GM18520 (cell line): ENCODE measurements around the gene GRM7.

ENCODE experiments used
- ATAC-seq: cut with Tn5 transposase; IDR thresholded peaks from one replicate; pipeline ENCODE4 v1.9.1; 2021; ENCODE audit not compliant: unreplicated experiment

GRM7 gene

DNA sequence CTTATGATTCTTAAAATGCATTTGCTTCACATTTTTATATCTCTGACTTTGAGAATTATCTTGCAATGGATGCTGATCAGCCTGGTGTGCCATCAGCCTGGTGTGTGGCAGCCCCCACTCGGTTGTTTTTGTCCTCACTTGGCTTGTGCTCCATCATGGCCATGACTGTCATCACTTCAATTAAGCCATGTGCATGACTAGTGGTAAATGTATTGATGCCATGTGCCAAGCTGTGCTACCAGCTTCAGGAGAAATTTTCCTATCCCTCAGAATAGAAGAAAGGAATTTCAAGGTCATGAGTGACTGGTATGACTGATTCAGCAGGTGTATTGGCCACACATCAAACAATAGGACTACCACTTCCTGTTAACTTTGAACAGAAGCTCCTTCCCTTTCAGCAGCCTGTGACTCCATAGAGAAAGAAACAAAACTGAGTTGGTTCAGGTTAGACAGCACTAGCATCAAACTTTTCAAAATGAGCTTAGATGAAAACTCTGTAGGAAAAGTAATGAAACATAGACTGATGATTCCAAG lies 251.7 kb downstream of the GRM7 start:
- no peak for ATAC-seq

DNA sequence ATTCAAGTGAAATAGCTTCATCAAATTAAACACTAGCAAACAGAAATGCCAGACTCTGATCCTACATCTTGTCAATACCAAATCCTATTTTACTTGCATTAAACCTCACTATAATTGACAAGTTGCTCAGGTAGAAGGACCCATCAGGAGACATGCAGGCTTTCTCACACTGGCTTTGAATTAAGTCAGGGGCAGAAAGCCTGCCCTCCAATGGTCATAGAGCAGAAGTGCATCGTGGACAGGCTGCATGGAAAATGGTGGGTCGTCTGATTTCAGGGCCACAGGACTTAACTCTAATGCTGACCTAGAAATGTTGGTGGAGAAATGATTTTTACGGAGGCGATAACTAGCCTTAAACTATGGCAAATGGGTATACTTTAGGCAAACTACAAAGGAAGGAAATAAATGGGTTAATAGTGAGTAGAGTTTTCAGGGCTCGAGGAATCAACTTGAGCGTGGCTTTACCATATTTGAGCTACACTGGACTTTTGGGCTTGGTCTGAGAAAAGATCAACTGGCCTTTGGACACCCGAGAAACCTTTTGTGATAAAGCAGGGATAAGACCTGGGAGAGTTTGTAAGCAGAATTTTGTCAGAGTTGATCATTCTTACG lies 283.9 kb downstream of the GRM7 start:
- no peak for ATAC-seq

GRCh38 chr3:7146529-7146928 lies 285.6 kb downstream of the GRM7 start:
- ATAC-seq, result no peak

GRCh38 chr3:7158516-7158915 lies 297.6 kb downstream of the GRM7 start:
- no peak for ATAC-seq

DNA sequence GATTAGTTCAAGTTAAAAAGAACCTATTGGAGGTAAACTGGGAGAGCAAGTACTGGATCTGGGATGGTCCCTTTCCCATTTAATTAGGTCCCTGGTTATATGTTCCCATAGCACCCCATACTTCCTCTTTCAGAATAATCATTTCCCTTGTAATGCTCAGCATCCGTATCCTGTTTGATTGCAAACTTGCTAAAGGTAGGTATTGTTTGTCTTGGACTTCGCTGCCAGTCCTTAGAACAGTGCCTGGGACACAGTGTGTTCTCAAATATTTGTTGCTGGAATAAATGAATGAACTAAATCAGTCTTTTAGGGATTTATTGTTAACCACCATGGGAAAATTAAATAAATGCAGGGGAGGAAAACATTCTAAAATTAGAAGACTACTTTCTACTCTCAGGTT lies 299.8 kb downstream of the GRM7 start:
- ATAC-seq, result no peak

- ATAC-seq, result no peak
These were observed 305.5 kb downstream of the GRM7 start for GRCh38 chr3:7166460-7166859.

GRCh38 chr3:7171493-7171892 lies 310.6 kb downstream of the GRM7 start:
- ATAC-seq, result no peak

GRCh38 chr3:7172996-7173395 lies 312.1 kb downstream of the GRM7 start:
- ATAC-seq, result no peak

DNA sequence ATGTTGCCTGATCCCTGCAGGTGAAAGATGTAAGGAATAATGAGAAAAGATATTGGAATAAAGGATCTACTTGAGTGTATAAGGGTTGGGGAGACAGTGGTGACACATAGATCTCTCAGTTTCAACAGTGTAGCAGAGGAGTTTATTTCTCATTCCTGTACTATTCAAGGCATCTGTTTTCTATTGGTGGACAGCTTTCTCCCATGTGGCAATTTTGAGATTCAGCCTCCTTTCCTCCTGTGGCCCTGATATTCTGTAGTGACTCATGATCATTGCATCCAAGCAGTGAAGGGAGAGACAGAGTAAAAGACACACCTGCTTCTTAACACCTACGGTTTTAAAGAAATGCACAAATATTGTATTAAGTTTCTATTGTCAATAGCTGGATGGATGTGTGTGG lies 327.6 kb downstream of the GRM7 start:
- no peak for ATAC-seq

GRCh38 chr3:7190095-7190494 lies 329.2 kb downstream of the GRM7 start:
- no peak for ATAC-seq

- no peak for ATAC-seq
These were observed 332.4 kb downstream of the GRM7 start for GRCh38 chr3:7193269-7193668.

- no peak for ATAC-seq
These were observed 333.3 kb downstream of the GRM7 start for GRCh38 chr3:7194071-7194835.

- no peak for ATAC-seq
These were observed 335.0 kb downstream of the GRM7 start for GRCh38 chr3:7195934-7196333.

DNA sequence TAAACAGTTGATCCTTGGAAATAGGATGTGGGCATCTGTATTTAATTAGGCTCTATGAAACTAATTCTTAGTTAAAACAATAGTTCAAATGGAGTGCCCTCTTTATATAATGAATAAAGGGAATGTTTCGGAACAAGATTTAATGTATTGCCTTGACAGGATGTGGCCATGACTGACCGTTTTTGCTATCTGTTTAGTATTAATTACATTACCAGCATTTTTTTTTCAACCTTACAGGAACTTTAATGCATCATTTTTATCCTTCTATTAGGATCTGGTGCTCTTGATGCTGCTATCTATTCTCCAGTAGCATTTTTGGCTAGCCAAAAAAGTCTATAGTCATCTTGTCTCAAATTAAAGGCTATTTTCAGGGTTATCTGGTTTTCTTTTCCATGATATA lies 340.9 kb downstream of the GRM7 start:
- no peak for ATAC-seq

DNA sequence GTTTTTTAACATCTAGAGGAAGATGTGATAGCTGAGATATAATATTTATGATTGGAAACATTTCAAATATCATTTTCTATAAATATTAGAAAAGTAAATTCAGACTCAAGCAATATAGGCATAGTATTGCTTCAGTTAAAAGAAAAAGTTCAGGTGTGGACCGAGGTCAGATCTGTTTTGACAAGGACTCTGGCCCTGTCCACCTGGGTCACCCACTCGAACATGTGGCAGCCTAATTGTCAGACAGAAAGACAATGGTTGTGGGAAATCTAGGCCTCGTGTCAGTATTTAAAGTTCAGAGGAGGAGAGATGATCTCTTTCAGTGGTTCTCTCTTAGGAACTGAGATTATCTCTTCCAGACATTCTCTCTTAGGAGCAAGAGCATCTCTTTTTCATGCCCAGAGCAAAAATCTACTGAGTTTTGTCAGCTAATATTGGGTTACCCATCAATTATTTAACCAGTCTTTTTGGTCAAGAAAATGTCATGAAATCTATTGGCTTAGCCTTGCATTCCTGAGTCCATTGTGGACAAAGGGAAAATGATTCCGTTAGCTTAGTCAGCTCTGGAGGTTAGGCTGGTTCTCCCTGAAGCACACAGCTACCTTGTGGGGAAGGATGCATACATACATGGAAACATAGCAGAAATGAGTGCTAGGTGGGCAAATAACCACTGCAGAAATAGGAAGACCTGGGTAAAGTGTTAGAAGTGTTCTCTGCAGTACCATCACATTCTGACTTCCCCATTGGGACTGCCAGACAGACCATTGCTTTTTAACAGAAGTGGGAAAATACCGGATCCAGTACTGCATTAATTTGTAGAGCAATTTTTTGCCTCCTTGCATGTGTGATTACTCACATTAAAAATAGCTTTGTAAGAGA lies 343.3 kb downstream of the GRM7 start:
- ATAC-seq, result peak; percentile 30

GRCh38 chr3:7204848-7205156 lies 343.9 kb downstream of the GRM7 start:
- peak; percentile 20 for ATAC-seq

DNA sequence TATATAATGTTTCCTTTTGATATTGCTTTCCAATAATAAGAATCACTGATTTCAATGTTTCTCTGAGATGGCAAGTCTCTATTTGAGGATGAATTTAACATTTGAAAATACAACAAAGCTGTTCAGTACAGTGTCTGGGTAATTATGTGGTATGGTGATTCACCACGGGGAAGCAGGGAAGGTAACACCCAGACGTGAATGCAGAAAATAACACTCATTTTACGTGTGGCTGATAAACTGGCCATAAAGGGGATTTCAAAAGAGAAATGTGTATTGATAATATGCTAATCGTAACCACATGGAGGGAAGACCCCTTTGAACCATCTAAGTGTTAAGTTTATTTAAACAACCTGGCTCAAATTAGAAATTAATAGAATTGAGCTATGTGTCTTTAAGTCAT lies 344.6 kb downstream of the GRM7 start:
- peak; percentile 47 for ATAC-seq

GRCh38 chr3:7205962-7206361 lies 345.0 kb downstream of the GRM7 start:
- peak; percentile 34 for ATAC-seq

- ATAC-seq, result no peak
These were observed 346.2 kb downstream of the GRM7 start for GRCh38 chr3:7207125-7207524.

- ATAC-seq, result no peak
These were observed 347.0 kb downstream of the GRM7 start for GRCh38 chr3:7207928-7208327.

DNA sequence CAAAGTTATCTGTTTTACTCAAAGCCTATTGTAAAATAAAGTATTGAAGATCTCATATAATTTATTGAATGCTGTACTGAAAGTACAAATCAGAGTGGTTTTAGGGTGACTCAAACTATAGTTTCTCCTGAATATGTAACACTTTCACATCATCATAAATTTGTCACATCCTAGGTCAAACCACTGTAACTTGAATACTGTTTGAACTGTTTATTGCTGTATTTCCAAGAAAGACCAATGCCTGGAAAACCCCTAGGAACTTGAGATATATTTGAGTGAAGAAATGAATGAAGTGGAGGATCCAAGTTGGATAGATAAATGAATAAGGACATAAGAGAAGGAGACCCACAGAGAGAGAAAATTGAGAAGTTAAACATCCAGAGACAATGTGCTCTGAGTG lies 348.2 kb downstream of the GRM7 start:
- no peak for ATAC-seq

- ATAC-seq, result no peak
These were observed 350.8 kb downstream of the GRM7 start for GRCh38 chr3:7211740-7212139.
